HAP-1 (cell line): ENCODE results near the gene B3GALT6.
A peak's percentile ranks its signal among the peaks of the same experiment; 100 is the strongest.
"Not testable (repeated sequence)": the region's sequence is repeated elsewhere in the genome, so short reads cannot be mapped to it uniquely, and the experiment has no call there.

Experiments
- DNase-seq, 2 experiments: peaks; one replicate each; pipeline ENCODE4 v3.0.0-alpha.2; 2016 to 2020; ENCODE audit warnings: low spot score in 2 of 2
- H3K27me3 ChIP-seq: fragments of 250-450 bp; sonication (Bioruptor Pico); 2 replicates; pipeline ENCODE4 v1.5.1; 2020; ENCODE audit warnings: low read depth, mild to moderate bottlenecking, moderate library complexity
- H3K36me3 ChIP-seq: fragments of 250-450 bp; sonication (Bioruptor Pico); replicated peaks from 2 replicates; pipeline ENCODE4 v1.5.1; 2020; ENCODE audit warnings: mild to moderate bottlenecking
- H3K4me1 ChIP-seq: fragments of 250-450 bp; sonication (Bioruptor Pico); 2 replicates; pipeline ENCODE4 v1.5.1; 2020; ENCODE audit warnings: mild to moderate bottlenecking
- H3K4me3 ChIP-seq: fragments of 250-450 bp; sonication (Bioruptor Pico); 2 replicates; pipeline ENCODE4 v1.5.1; 2020; ENCODE audit warnings: mild to moderate bottlenecking, moderate library complexity
- H3K9me3 ChIP-seq: fragments of 250-450 bp; sonication (Bioruptor Pico); 2 replicates; pipeline ENCODE4 v1.5.1; 2020; ENCODE audit warnings: mild to moderate bottlenecking, moderate library complexity
- in situ Hi-C: fragments of 300-500 bp; cut with MboI; formaldehyde crosslinking; loops from 3 replicates; pipeline ENCODE4 v1.14.3; 2020; ENCODE audit warnings: low sequenced_read_pairs, inconsistent platforms, mixed read lengths

Gene B3GALT6

GRCh38 chr1:1232208-1232795 lies at the start of gene B3GALT6:
Gene B3GALT6, plus strand, starts transcription at chr1:1232237. Its CDS starts 42 bp downstream, at chr1:1232279.
- H3K36me3 ChIP-seq, result peaks cover 23% of the 10 kb centered on the region
- DNase-seq, result no peak
- no peaks in the 10 kb centered on the region for H3K9me3 ChIP-seq
- H3K4me3 ChIP-seq, result peak within 1 kb of the TSS; percentile 89
- H3K27me3 ChIP-seq, result no peaks in the 10 kb centered on the region
- in situ Hi-C loops, result no loop called here
- H3K4me1 ChIP-seq, result peaks cover 3% of the 10 kb centered on the region; the same call in 1 of the 2 replicates

- no peak for DNase-seq
- H3K4me1 ChIP-seq, result no peaks in the 10 kb centered on the region
- in situ Hi-C loops, result no loop called here
- no peak overlapping the region for H3K4me3 ChIP-seq
- H3K36me3 ChIP-seq, result no peaks in the 10 kb centered on the region
- H3K27me3 ChIP-seq, result peaks cover 5% of the 10 kb centered on the region
- H3K9me3 ChIP-seq, result no peaks in the 10 kb centered on the region
These were observed 49.4 kb upstream of the B3GALT6 start for GRCh38 chr1:1182491-1183220.

DNA sequence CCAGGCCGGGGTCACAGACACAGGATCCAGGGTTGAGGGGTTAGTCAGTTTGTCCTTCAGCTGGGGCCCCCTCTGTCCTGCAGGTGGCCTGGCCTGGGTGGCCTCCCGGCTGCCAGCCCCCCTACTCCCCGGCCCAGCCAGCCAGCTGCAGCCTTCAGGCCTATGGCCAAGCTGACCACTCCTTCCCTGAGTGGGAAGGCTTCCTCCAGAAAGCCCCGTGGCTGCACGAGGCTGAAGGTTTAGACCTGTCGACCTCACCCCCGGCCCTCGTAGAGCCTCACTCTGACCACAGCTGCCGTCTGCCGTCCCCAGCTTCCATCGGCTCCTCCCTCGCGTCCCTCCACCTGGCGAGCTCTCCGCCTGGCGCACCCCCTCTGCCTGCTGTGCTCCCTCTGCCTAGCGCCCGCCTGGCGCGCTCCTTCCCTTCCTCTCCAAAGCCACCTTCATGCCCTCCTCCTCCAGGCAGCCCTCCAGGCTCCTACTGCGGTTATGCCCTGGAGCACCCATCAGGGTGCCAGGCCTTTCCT lies 48.8 kb upstream of the B3GALT6 start:
- no peak for DNase-seq
- H3K4me1 ChIP-seq, result no peaks in the 10 kb centered on the region
- in situ Hi-C loops, result no loop called here

DNA sequence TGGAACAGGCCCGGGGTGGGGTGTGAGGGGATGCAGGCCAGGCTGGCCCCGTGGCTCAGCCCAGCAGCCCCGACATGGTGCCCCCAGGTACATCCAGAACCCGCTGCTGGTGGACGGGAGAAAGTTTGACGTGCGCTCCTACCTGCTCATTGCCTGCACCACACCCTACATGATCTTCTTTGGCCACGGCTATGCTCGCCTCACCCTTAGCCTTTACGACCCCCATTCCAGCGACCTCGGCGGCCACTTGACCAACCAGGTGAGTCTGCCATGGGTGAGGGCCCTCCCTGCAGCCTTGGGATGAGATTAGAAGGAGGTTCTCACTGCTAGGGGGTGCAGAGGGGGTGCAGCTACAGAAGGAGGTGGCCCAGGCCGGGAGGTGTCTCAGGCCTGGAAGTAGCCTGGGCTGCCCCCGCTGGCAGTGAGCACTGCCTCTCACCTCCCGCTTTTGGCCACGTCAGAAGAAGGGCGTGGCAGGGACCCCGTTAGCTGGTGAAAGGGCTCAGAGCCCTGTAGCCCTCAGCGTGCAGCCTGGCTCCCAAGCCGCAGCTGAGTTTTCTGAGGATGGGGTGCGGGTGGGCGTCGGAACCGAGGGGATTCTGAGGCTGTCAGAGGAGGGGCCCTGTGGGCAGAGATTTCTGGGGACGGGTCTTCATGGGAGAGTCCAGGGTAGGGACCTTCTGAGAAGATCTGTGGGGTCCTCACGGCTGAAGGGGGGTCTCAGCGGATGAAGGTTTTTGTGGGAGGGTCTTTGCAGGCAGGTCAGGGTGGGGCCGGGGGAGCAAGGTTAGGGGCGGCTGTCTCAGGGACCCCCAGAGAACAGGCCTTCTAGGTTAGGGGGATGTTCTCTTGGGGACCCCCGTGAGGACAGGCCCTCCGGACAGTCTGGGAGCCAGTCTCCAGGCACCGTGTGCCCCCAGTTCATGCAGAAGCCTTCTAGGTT lies 47.9 kb upstream of the B3GALT6 start:
- H3K4me3 ChIP-seq, result no peak overlapping the region
- peaks cover 6% of the 10 kb centered on the region for H3K27me3 ChIP-seq
- H3K4me1 ChIP-seq, result no peaks in the 10 kb centered on the region
- DNase-seq, result no peak
- in situ Hi-C loops, result no loop called here
- H3K36me3 ChIP-seq, result no peaks in the 10 kb centered on the region
- no peaks in the 10 kb centered on the region for H3K9me3 ChIP-seq

More for the DNA sequence above, 48.8 kb upstream of the B3GALT6 start:
- H3K9me3 ChIP-seq, result no peaks in the 10 kb centered on the region
- no peaks in the 10 kb centered on the region for H3K36me3 ChIP-seq
- H3K4me3 ChIP-seq, result no peak overlapping the region
- peaks cover 2% of the 10 kb centered on the region; the same call in 1 of the 2 replicates for H3K27me3 ChIP-seq

DNA sequence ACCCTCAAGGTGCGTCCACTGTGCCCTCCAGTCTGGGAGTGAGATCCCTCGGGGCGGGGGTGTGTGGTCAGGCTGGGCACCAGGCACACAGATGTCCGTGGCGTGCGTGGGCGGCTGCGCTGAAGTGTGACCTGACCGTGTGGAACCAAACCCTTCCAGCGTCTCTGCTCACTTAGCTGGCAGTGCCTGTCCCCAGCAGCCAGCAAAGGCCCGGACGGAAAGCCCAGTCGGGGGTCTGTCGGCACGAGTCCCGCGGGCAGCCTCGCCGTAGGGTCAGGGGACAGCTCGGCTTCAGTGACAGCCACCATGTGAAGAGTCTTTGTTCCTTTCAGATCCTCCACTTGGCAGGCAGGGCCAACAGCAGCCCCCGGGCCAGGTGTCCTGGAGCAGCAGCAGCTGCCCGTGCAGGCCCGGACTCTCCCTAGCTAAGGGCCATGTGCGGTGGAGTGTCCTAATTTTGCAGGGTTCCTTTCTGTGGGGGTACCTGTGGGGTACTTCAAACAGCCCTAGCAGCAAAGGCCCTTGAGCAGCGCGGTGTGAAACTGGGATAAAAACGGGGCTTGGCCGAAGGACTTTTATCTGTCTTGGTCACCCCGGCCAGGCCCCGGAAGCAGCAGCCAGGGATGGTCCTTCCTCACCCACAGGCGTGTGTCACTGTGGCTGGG lies 46.8 kb upstream of the B3GALT6 start:
- Histone ChIP-seq H3K27me3 (peaks cover 9% of the 10 kb centered on the region), H3K9me3 (no peaks in the 10 kb centered on the region), H3K4me3 (no peak overlapping the region), H3K36me3 (no peaks in the 10 kb centered on the region), H3K4me1 (no peaks in the 10 kb centered on the region)
- no peak for DNase-seq
- in situ Hi-C loops, result no loop called here

- Histone ChIP-seq H3K9me3 (peaks cover 7% of the 10 kb centered on the region; the same call in 1 of the 2 replicates), H3K36me3 (no peaks in the 10 kb centered on the region), H3K4me1 (no peaks in the 10 kb centered on the region), H3K27me3 (peaks cover 9% of the 10 kb centered on the region), H3K4me3 (no peak overlapping the region)
- no peak for DNase-seq
- in situ Hi-C loops, result no loop called here
These were observed 44.1 kb upstream of the B3GALT6 start for GRCh38 chr1:1187938-1188337.

DNA sequence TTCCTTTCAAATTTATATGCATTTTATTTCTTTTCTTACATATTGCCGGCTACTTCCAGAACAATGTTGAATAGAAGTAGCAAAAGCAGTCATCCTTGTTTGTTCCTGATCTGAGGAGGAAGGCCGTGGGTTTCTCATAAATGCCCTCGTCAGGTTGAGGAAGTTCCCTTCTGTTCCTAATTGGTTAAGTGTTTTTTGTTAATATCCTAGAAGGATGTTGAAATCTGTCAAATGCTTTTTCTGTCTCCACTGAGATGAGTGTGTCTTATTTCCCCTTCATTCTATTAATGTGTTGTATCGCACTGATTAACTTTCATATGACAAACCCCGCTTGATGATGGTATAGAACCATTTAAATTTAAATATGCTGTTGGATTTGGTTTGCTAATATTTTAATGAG lies 42.9 kb upstream of the B3GALT6 start:
- H3K9me3 ChIP-seq, result peaks cover 7% of the 10 kb centered on the region; the same call in 1 of the 2 replicates
- no peaks in the 10 kb centered on the region for H3K36me3 ChIP-seq
- peaks cover 9% of the 10 kb centered on the region for H3K27me3 ChIP-seq
- in situ Hi-C loops, result no loop called here
- DNase-seq, result no peak
- H3K4me3 ChIP-seq, result no peak overlapping the region
- H3K4me1 ChIP-seq, result no peaks in the 10 kb centered on the region

GRCh38 chr1:1191734-1192133 lies 40.3 kb upstream of the B3GALT6 start:
- Histone ChIP-seq H3K9me3 (peaks cover 7% of the 10 kb centered on the region; the same call in 1 of the 2 replicates), H3K4me3 (no peak overlapping the region), H3K4me1 (no peaks in the 10 kb centered on the region), H3K27me3 (peaks cover 9% of the 10 kb centered on the region), H3K36me3 (no peaks in the 10 kb centered on the region)
- DNase-seq, result no peak
- in situ Hi-C loops, result no loop called here

GRCh38 chr1:1194723-1195122 lies 37.3 kb upstream of the B3GALT6 start:
- in situ Hi-C loops, result no loop called here
- Histone ChIP-seq H3K4me3 (no peak overlapping the region), H3K4me1 (no peaks in the 10 kb centered on the region), H3K27me3 (no peaks in the 10 kb centered on the region), H3K9me3 (peaks cover 7% of the 10 kb centered on the region; the same call in 1 of the 2 replicates), H3K36me3 (no peaks in the 10 kb centered on the region)
- no peak for DNase-seq

DNA sequence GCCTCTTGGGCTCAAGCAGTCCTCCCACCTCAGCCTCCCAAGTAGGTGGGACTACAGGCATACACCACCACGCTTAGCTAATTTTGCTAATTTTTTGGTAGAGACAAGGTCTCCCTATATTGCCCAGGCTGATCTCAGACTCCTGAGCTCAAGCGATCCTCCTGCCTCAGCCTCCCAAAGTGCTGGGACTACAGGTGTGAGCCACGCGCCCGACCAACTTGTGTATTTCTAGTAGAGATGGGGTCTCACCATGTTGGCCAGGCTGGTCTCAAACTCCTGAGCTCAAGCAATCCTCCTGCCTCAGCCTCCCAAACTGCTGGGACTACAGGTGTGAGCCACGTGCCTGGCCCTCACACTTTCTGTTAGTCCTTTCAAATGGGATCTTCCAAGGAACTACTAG lies 36.3 kb upstream of the B3GALT6 start:
- H3K36me3 ChIP-seq, H3K4me3 ChIP-seq, H3K27me3 ChIP-seq, H3K9me3 ChIP-seq, DNase-seq, H3K4me1 ChIP-seq, in situ Hi-C loops: not testable (repeated sequence)

- no peak for DNase-seq
- peaks cover 4% of the 10 kb centered on the region; the same call in 1 of the 2 replicates for H3K9me3 ChIP-seq
- in situ Hi-C loops, result no loop called here
- H3K27me3 ChIP-seq, result no peaks in the 10 kb centered on the region
- H3K4me1 ChIP-seq, result no peaks in the 10 kb centered on the region
- H3K36me3 ChIP-seq, result no peaks in the 10 kb centered on the region
- no peak overlapping the region for H3K4me3 ChIP-seq
These were observed 35.4 kb upstream of the B3GALT6 start for GRCh38 chr1:1196431-1197187.

- Histone ChIP-seq H3K9me3 (no peaks in the 10 kb centered on the region; the same call in 1 of the 2 replicates), H3K4me1 (no peaks in the 10 kb centered on the region), H3K36me3 (no peaks in the 10 kb centered on the region), H3K27me3 (no peaks in the 10 kb centered on the region), H3K4me3 (no peak overlapping the region)
- DNase-seq, result no peak
- in situ Hi-C loops, result no loop called here
These were observed 34.9 kb upstream of the B3GALT6 start for GRCh38 chr1:1197188-1197500.
